Activated CD4-positive, alpha-beta memory T cell treated with anti-CD3 and anti-CD28 coated beads, Interleukin-2, amount 10 ng/mL, durations not matched to agents 7 days and 5 days (primary cell): ENCODE results near the gene GCC2. TPM values are rescaled to one million over a fixed set of nuclear protein-coding genes. Genes with fewer than 3 reads are reported as not detected.
"Not testable (repeated sequence)": the region's sequence is repeated elsewhere in the genome, so short reads cannot be mapped to it uniquely, and the experiment has no call there.

Experiments used
- CTCF ChIA-PET: fragments of 350-600 bp; sonication (Branson Sonifier 250); formaldehyde crosslinking; loops from one replicate; lab custom pipeline; 2021; ENCODE audit warnings: antibody characterized with exemption, inconsistent platforms; lab: Charles Lee
- POLR2A ChIA-PET: fragments of 350-600 bp; sonication (Branson Sonifier 250); formaldehyde crosslinking; loops from one replicate; lab custom pipeline; 2021; ENCODE audit warnings: antibody characterized with exemption; lab: Charles Lee
- DNase-seq: peaks from one replicate; pipeline ENCODE4 v3.0.0-alpha.2; 2020
- H3K27ac Mint-ChIP-seq: one replicate; pipeline ENCODE4 v1.8.0; 2021; ENCODE audit warnings: mild to moderate bottlenecking, mixed read lengths
- H3K27me3 Mint-ChIP-seq: one replicate; pipeline ENCODE4 v1.8.0; 2021; ENCODE audit warnings: mixed read lengths
- H3K36me3 Mint-ChIP-seq: one replicate; pipeline ENCODE4 v1.8.0; 2021; ENCODE audit warnings: low read depth, mixed read lengths
- H3K4me1 Mint-ChIP-seq: one replicate; pipeline ENCODE4 v1.8.0; 2021; ENCODE audit warnings: mixed read lengths
- H3K4me3 Mint-ChIP-seq: one replicate; pipeline ENCODE4 v1.8.0; 2021; ENCODE audit warnings: mild to moderate bottlenecking, mixed read lengths
- H3K9me3 Mint-ChIP-seq: one replicate; pipeline ENCODE4 v1.8.0; 2021; ENCODE audit warnings: mixed read lengths
- total RNA-seq, 2 experiments: library from RNA; stranded (reverse); gene quantifications; one replicate each; pipeline ENCODE4 v1.2.3, GENCODE V29; 2021

The GCC2 gene
- total RNA-seq, 2 experiments from 2014 or later, result 60.2 to 62.8 TPM

DNA sequence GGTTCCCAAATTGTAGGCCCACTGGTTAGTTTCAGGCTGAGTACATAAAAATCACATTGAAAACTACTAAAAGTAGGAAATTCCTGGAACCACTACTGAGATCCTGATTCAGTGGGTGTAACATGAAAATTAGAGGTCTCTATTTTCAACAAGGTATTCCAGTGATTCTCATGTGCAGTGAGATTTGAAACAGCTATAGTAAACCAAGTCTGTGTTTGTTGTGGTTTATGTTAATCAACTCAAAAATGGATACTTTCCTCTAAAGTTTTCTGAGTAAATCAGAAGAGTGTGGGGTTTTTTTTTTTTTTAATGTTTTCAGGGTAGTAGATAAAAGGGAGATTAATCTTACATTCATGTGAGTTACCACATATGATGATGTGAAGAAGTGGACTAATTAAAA, 42.8 kb downstream of the GCC2 start:
- no peak for DNase-seq
- no peak overlapping the region for H3K4me3 Mint-ChIP-seq
- peaks cover 49% of the 10 kb centered on the region for H3K36me3 Mint-ChIP-seq
- CTCF ChIA-PET, result interaction anchor here (1.0 kb wide), 1 partner anchor 17 kb away, joined by 3 read pairs; no protein-coding TSS in a partner anchor
- H3K27ac Mint-ChIP-seq, result no peak overlapping the region
- H3K4me1 Mint-ChIP-seq, result peaks cover 7% of the 10 kb centered on the region
- H3K27me3 Mint-ChIP-seq, result no peaks in the 10 kb centered on the region
- POLR2A ChIA-PET, result interaction anchor here (1.2 kb wide), 1 partner anchor 42 kb away, joined by 3 read pairs; no protein-coding TSS in a partner anchor
- no peaks in the 10 kb centered on the region for H3K9me3 Mint-ChIP-seq

DNA sequence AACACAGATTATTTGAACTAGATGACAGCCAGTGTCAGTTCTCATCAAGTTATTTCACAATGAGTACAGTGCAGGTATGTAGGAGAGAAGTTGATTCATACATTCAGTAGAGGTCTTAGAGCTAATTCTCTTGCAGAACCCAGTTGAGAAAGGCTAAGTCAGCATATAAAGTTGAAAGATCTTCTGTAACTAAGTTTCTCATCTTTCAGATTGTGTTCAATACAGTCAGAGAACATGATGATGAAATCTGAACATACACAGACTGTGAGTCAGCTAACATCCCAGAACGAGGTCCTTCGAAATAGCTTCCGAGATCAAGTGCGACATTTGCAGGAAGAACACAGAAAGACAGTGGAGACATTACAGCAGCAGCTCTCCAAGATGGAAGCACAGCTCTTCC, 43.4 kb downstream of the GCC2 start:
- Mint-ChIP-seq H3K9me3 (no peaks in the 10 kb centered on the region), H3K27me3 (no peaks in the 10 kb centered on the region), H3K27ac (no peak overlapping the region), H3K4me3 (no peak overlapping the region), H3K4me1 (peaks cover 7% of the 10 kb centered on the region), H3K36me3 (peaks cover 51% of the 10 kb centered on the region)
- CTCF ChIA-PET, result interaction anchor here (1.0 kb wide), 1 partner anchor 17 kb away, joined by 3 read pairs; no protein-coding TSS in a partner anchor
- DNase-seq, result no peak
- POLR2A ChIA-PET, result interaction anchor here (1.2 kb wide), 1 partner anchor 41 kb away, joined by 3 read pairs; no protein-coding TSS in a partner anchor

DNA sequence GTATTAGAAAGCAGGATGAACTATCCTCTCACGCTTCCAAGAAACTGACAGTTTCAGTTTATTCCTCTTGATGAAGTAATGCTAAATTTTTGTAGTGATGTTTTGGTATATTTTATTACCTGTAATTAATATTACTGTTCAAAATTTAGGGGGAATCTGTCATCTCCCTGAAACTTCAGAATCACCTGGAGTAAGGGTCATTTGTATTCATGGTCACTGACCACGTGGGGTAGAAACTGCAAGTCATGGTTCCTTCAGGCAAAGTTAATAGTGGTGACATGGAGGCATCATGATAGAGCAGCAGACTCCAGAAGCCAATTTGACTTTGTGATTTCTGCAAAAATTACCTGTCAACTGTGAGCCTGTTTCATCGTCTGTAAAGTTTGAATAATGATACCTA, 47.2 kb downstream of the GCC2 start:
- CTCF ChIA-PET, H3K9me3 Mint-ChIP-seq, H3K4me3 Mint-ChIP-seq, POLR2A ChIA-PET, H3K27me3 Mint-ChIP-seq, DNase-seq, H3K27ac Mint-ChIP-seq, H3K4me1 Mint-ChIP-seq: not testable (repeated sequence)
- H3K36me3 Mint-ChIP-seq, result peaks cover 48% of the 10 kb centered on the region

DNA sequence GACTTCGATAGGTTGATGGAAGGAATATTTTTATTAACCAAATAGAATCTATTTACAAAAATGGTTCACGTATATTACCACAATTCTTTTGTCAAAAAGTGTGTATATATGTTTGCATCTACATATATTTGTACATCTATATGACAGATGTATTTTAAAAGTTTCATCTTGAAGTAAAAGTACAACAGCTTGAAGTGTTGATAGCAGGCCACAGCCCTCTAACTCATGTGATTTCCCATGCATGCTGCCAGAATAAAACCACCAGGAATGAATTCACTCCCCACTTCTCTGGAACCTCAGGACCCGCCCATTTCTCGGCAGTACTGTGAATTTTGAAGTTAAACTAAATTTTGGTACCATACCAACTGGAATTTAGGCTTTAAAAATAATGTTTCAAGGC, 58.6 kb downstream of the GCC2 start:
- H3K27me3 Mint-ChIP-seq, H3K9me3 Mint-ChIP-seq, H3K4me3 Mint-ChIP-seq, CTCF ChIA-PET, H3K27ac Mint-ChIP-seq, DNase-seq, POLR2A ChIA-PET, H3K4me1 Mint-ChIP-seq: not testable (repeated sequence)
- H3K36me3 Mint-ChIP-seq, result peaks cover 42% of the 10 kb centered on the region

DNA sequence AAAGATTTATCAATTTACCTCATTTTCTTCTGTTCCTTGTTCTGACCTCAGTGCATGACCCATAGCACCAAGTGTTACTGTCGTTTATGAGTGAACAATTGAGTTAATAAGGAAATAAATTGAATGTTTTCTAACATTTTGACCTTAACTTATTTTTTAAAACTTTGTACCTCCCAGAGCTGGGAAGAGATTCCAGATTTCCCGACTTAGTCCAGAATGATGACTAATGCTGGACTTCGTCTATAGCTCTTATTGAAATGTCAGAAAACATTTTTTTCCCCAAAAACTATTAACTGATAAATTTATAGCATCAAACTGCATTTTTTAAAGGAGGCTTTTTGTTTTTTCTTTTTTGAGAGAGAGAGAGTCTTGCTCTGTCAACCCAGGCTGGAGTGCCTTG, 63.4 kb downstream of the GCC2 start:
- H3K4me3 Mint-ChIP-seq, POLR2A ChIA-PET, DNase-seq, H3K27me3 Mint-ChIP-seq, H3K4me1 Mint-ChIP-seq, CTCF ChIA-PET, H3K27ac Mint-ChIP-seq, H3K9me3 Mint-ChIP-seq: not testable (repeated sequence)
- H3K36me3 Mint-ChIP-seq, result peaks cover 11% of the 10 kb centered on the region

DNA sequence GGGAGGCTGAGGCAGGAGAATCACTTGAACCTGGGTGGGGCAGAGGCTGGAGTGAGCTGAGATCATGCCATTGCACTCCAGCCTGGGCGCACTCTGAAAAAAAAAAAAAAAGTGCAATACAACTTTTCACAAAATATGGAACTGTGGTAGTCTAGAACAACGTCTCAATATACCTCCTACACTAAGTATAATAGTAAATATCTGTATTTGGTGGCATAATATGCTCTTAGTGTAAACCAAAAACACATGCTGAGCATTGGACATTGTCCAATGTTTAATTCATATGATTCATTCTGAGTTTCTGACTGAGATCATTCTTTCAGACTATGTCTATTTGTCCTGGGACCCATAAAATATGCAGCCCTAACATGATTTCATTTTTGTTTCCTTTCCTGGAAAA, 65.5 kb downstream of the GCC2 start:
- H3K27me3 Mint-ChIP-seq, DNase-seq, H3K4me3 Mint-ChIP-seq, H3K36me3 Mint-ChIP-seq, POLR2A ChIA-PET, H3K4me1 Mint-ChIP-seq, CTCF ChIA-PET, H3K27ac Mint-ChIP-seq, H3K9me3 Mint-ChIP-seq: not testable (repeated sequence)

DNA sequence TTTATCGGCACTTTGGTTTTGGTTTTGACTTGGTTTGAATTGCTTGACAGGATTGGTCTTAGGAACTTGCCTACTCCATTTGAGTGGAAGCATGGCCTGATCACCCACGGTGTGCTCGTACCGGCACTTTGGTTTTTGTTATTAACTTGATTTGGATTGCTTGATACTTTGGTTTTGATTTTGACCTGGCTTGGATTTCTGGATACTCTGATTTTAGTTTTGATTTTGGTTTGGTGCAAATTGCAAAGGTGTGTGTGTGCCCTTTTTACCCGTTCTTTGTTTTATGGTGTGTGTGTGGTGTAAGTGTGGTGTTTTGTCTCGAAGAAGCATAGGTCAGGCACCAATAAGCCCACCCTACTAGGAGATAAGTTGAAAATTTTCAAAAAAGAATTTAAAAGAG, 75.7 kb downstream of the GCC2 start:
- H3K36me3 Mint-ChIP-seq, H3K9me3 Mint-ChIP-seq, DNase-seq, H3K27ac Mint-ChIP-seq, H3K27me3 Mint-ChIP-seq, POLR2A ChIA-PET, CTCF ChIA-PET, H3K4me1 Mint-ChIP-seq, H3K4me3 Mint-ChIP-seq: not testable (repeated sequence)

DNA sequence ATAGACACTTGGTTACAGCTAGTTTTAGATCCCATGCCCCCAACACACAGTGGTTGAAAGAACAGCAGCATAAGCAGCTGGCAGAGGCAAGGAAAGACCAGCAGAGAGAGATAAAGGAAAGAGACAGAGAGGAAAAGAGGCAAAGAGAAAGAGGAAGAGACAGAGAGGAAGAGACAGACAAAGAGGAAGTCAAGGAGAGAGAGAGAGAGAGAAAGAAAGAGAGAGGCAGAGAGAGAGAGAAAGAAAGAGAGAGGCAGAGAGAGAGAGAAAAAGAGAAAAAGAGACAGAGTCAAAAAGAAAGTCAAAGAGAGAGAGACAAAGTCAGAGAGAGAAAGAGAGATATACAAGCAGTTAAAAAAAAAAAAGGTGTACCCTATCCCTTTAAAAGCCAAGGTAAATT, 76.3 kb downstream of the GCC2 start:
- H3K27me3 Mint-ChIP-seq, POLR2A ChIA-PET, H3K27ac Mint-ChIP-seq, H3K9me3 Mint-ChIP-seq, H3K4me1 Mint-ChIP-seq, H3K36me3 Mint-ChIP-seq, H3K4me3 Mint-ChIP-seq, CTCF ChIA-PET, DNase-seq: not testable (repeated sequence)

DNA sequence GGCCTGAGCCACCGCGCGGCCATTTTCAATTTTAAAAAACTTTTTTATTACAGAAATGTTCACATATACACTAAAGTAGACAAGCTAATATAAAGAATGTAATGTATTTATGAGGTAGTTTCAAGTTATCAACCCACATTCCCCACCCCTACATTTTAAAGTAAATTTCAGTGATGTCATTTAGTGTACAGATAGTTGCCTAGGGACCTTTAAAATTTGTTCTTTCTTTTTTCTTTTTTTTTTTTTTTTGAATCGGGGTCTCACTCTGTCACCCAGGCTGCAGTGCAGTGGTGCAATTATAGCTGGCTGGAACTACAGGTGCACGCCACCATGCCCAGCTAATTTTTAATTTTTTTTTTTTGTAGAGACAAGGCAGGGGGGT, 82.7 kb downstream of the GCC2 start:
- Mint-ChIP-seq H3K27me3 (no peaks in the 10 kb centered on the region), H3K9me3 (no peaks in the 10 kb centered on the region), H3K4me1 (peaks cover 32% of the 10 kb centered on the region), H3K27ac (no peak overlapping the region), H3K36me3 (peaks cover 2% of the 10 kb centered on the region), H3K4me3 (peak overlapping the region; percentile 64)
- ChIA-PET POLR2A (interaction anchor here (1.3 kb wide), 1 partner anchor 83 kb away, joined by 4 read pairs; the partner anchor contains the start of gene GCC2), CTCF (interaction anchor here (1.0 kb wide), 1 partner anchor 105 kb away, joined by 3 read pairs; no protein-coding TSS in a partner anchor)
- no peak for DNase-seq

DNA sequence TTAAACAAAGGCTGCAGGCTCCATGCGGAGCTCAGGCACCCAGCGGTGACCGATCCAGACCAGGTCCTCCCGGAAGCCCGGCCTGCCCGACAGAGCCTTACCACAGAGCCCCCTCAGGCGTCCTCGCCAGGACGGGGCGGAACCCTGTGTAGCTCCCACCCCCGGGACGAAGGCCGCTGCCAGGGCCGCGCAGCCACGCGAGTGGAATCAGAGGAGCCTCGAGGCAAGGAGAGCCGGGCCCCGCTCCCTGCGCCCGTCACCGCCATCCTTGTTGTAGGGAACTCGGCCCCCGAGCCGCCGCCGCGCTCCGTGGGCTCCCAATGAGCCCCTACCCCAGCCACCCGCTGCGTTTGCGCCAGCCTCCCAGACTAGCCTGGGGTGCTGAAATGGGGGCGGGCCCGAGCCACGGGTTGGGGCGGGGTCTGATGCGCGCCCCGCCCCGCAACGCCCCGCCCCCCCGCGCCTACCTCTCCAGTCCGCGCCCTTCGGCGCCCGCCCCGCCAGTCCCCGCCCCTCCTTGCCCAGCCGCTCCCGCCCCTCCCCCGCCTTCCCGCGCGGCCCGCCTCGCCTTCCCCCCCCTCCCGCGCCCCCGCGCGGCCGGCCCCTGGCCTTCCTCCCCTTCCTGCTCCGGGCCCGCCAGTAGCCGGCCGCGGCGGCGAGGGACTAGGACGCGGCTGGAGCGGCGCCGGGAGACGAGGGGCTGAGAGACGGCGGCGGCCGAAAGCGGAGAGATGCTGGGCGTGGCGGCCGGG, 85.0 kb downstream of the GCC2 start, which contains the start of gene LIMS1:
Gene LIMS1, plus strand, starts transcription at position 639 of the 752 bp plus-strand sequence. Its CDS starts 93 bp downstream, at position 732.
- H3K36me3 Mint-ChIP-seq, result peaks cover 4% of the 10 kb centered on the region
- CTCF ChIA-PET, result interaction anchor here (0.7 to 1.5 kb wide), 6 partner anchors 33 to 102 kb away, joined by 3 to 5 read pairs (median 4); no protein-coding TSS in a partner anchor
- peak; percentile 89 for DNase-seq
- H3K4me1 Mint-ChIP-seq, result peaks cover 47% of the 10 kb centered on the region
- H3K9me3 Mint-ChIP-seq, result no peaks in the 10 kb centered on the region
- peak within 1 kb of the TSS; percentile 94 for H3K4me3 Mint-ChIP-seq
- POLR2A ChIA-PET, result interaction anchor here (0.5 to 3.4 kb wide), 13 partner anchors 33 to 256 kb away, joined by 3 to 34 read pairs (median 3); partner anchors contain the start of gene GCC2
- H3K27me3 Mint-ChIP-seq, result no peaks in the 10 kb centered on the region
- H3K27ac Mint-ChIP-seq, result peak within 1 kb of the TSS; percentile 91

DNA sequence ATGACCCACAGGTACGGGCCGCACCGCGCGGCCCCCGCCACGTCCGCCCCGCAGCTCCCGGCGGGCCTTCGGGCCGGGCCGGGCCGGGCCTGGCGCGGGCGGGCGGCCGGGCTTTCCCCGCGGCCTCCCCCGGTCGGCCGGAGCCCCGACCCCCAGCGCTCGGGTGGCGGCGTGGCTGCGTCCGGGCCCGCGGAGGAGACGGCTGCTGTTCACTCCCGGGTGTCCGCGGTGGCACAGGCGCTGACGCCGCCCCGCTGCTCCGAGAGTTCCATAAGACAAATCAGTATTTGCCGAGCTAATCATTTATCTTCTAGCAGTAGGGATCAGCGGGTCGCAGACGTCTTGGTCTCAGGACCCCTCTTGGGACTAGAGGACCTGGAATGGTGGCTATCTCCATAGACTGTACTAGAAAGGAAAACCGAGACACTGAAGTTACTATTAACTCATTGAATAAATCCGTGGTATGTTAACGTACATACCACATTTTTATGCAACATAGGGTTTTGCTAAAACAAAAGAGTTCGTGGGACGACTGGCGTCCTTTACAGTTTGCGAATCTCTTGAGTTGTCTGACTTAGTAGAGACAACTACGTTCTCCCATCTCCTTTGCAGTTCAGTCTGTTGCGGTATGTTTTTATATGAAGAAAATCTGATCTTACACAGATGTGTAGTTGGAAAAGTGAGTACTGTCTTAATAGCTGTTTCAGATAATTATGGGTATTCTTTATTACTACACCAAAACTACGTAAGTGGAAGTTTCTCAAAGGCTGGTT, 85.8 kb downstream of the GCC2 start:
- Mint-ChIP-seq H3K36me3 (peaks cover 4% of the 10 kb centered on the region), H3K4me3 (peak overlapping the region; percentile 94), H3K27ac (peak overlapping the region; percentile 72), H3K4me1 (peaks cover 48% of the 10 kb centered on the region), H3K9me3 (no peaks in the 10 kb centered on the region), H3K27me3 (no peaks in the 10 kb centered on the region)
- ChIA-PET CTCF (interaction anchor here (0.8 to 1.7 kb wide), 4 partner anchors 32 to 102 kb away, joined by 3 to 7 read pairs (median 4); partner anchors contain the start of gene GCC2), POLR2A (interaction anchor here (0.8 to 3.4 kb wide), 11 partner anchors 27 to 255 kb away, joined by 3 to 34 read pairs (median 3); partner anchors contain the start of gene GCC2)
- DNase-seq, result peak; percentile 47

DNA sequence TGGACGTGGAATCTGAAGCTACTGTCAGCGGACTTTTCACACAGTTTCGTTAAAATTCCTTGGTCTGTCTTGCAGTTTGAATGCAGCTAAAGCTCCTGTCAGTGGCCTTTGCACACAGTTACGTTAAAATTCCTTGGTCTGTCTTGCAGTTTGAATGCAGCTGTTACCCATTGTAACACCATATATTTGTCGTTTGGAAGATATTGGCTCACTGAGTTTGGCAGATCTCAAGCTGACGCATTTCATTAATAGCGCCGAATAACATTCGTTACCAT, 86.3 kb downstream of the GCC2 start:
- ChIA-PET POLR2A (interaction anchor here (0.9 to 3.4 kb wide), 7 partner anchors 26 to 87 kb away, joined by 3 to 34 read pairs (median 3); partner anchors contain the start of gene GCC2), CTCF (interaction anchor here (0.8 to 1.7 kb wide), 4 partner anchors 31 to 101 kb away, joined by 3 to 7 read pairs (median 4); partner anchors contain the start of gene GCC2)
- Mint-ChIP-seq H3K4me1 (peaks cover 49% of the 10 kb centered on the region), H3K36me3 (peaks cover 4% of the 10 kb centered on the region), H3K9me3 (no peaks in the 10 kb centered on the region), H3K4me3 (peak overlapping the region; percentile 90), H3K27me3 (no peaks in the 10 kb centered on the region), H3K27ac (no peak overlapping the region)
- no peak for DNase-seq
